DND-41 (cell line): ENCODE results near the gene CHN2.

Source experiments
- ATAC-seq: fragments of 200-7000 bp; cut with Tn5 transposase; 3 replicates; pipeline ENCODE4 v1.9.1; 2021; ENCODE audit warnings: low read depth; ENCODE audit not compliant: insufficient read depth
- DNase-seq: peaks from one replicate; pipeline ENCODE4 v3.0.0-alpha.2; 2020
- H2AFZ ChIP-seq: 2 replicates; pipeline ENCODE4 v1.6.0; 2012; ENCODE audit warnings: low read depth, low read length
- H3K27ac ChIP-seq: 2 replicates; pipeline ENCODE4 v1.5.1; 2012; ENCODE audit warnings: low read length, inconsistent platforms
- H3K27me3 ChIP-seq: fragments of 200-600 bp; sonication (generic); 2 replicates; pipeline ENCODE4 v1.6.0; 2012; ENCODE audit warnings: low read length, mild to moderate bottlenecking, inconsistent platforms; ENCODE audit not compliant: insufficient read depth, poor library complexity
- H3K36me3 ChIP-seq: 2 replicates; pipeline ENCODE4 v1.5.1; 2012; ENCODE audit warnings: low read length, inconsistent platforms; ENCODE audit not compliant: insufficient read depth
- H3K4me1 ChIP-seq: 2 replicates; pipeline ENCODE4 v1.5.1; 2012; ENCODE audit warnings: mild to moderate bottlenecking, low read length; ENCODE audit not compliant: insufficient read depth
- H3K4me2 ChIP-seq: 2 replicates; pipeline ENCODE4 v1.6.0; 2012; ENCODE audit warnings: mild to moderate bottlenecking, moderate library complexity, low read length, inconsistent platforms; ENCODE audit not compliant: insufficient read depth
- H3K4me3 ChIP-seq, 2 experiments: fragments of 200-600 bp in 1 of 2; shearing (Covaris generic) in 1 of 2; 2 replicates each; pipeline ENCODE4 v1.5.1; 2012 to 2016; ENCODE audit warnings: inconsistent platforms in 2 of 2, low read length in 2 of 2, mild to moderate bottlenecking in 2 of 2, low read depth in 1 of 2, moderate library complexity in 1 of 2
- H3K79me2 ChIP-seq: 2 replicates; pipeline ENCODE4 v1.6.0; 2012; ENCODE audit warnings: low read length, inconsistent platforms; ENCODE audit not compliant: insufficient read depth
- H3K9ac ChIP-seq: 2 replicates; pipeline ENCODE4 v1.6.0; 2012; ENCODE audit warnings: low read depth, mild to moderate bottlenecking, inconsistent platforms, low read length, moderate library complexity
- H3K9me3 ChIP-seq: 2 replicates; pipeline ENCODE4 v1.5.1; 2012; ENCODE audit warnings: low read length, moderate library complexity, mild to moderate bottlenecking, inconsistent platforms; ENCODE audit not compliant: insufficient read depth, severe bottlenecking
- H4K20me1 ChIP-seq: 2 replicates; pipeline ENCODE4 v1.6.0; 2012; ENCODE audit warnings: low read length; ENCODE audit not compliant: insufficient read depth
- CTCF ChIP-seq: IDR thresholded peaks from 2 replicates; pipeline ENCODE4 v1.5.1; 2012; ENCODE audit warnings: borderline replicate concordance, low read length, moderate library complexity, mild to moderate bottlenecking; ENCODE audit not compliant: poor library complexity, severe bottlenecking; ENCODE audit errors: extremely low read depth
- EZH2 ChIP-seq: IDR thresholded peaks from 3 replicates; pipeline ENCODE4 v1.6.1; 2012; ENCODE audit warnings: borderline replicate concordance, low read depth, mild to moderate bottlenecking, moderate library complexity, low read length, inconsistent platforms; ENCODE audit not compliant: severe bottlenecking

CHN2 gene

DNA sequence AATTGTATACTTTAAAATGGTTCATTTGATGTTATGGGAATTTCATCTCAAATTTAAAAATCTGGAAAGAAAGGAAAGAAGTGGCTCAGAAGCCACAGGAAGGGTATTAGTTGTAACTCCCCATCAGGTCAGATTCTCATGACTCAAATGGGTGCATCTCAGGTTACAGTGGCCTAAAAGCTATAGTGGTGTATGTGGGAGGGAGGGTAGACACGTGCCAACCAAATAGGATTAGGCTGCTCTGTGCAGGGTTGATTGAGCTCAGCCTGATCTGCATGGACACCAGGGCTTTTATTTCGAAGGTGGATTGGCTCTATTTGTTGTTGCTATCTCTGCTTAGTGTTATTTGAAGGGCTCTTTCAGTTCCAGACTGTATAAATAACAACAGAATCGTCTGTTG lies 247.6 kb downstream of the CHN2 start:
- Histone ChIP-seq H3K4me3 (no peak overlapping the region), H3K27ac (no peak overlapping the region), H3K79me2 (no peaks in the 10 kb centered on the region), H3K9ac (no peak overlapping the region), H3K27me3 (no peaks in the 10 kb centered on the region), H4K20me1 (no peaks in the 10 kb centered on the region), H3K9me3 (no peaks in the 10 kb centered on the region), H3K36me3 (no peaks in the 10 kb centered on the region), H3K4me1 (no peaks in the 10 kb centered on the region), H2AFZ (no peak overlapping the region), H3K4me2 (no peak overlapping the region)
- TF ChIP-seq EZH2: no peak
- TF ChIP-seq CTCF: no peak
- ATAC-seq (no peak), DNase-seq (no peak)

DNA sequence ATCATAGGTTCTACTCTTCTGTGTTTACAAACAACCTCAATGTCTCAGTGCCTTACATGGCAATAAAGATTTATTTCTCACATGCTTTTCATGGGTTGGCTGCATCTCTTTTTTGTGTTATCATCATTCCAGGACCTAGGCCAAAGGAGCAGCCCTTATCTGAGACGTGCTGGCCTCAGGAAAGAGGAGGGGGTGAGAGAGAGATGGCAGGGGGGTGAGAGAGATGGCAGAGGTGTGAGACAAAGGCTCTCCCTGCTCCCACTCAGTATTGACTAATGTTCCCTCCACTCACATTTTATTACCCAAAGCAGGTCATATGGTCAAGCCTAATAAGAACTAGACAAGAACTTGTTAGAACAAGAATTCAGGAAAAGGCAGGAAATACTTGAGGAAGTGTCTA lies 249.0 kb downstream of the CHN2 start:
- Histone ChIP-seq H3K4me1 (no peaks in the 10 kb centered on the region), H2AFZ (no peak overlapping the region), H3K9ac (no peak overlapping the region), H3K9me3 (no peaks in the 10 kb centered on the region), H3K36me3 (no peaks in the 10 kb centered on the region), H4K20me1 (no peaks in the 10 kb centered on the region), H3K27ac (no peak overlapping the region), H3K79me2 (no peaks in the 10 kb centered on the region), H3K27me3 (no peaks in the 10 kb centered on the region), H3K4me2 (no peak overlapping the region), H3K4me3 (no peak overlapping the region)
- TF ChIP-seq EZH2: no peak
- no peak for TF ChIP-seq CTCF
- DNase-seq: no peak
- ATAC-seq: no peak

DNA sequence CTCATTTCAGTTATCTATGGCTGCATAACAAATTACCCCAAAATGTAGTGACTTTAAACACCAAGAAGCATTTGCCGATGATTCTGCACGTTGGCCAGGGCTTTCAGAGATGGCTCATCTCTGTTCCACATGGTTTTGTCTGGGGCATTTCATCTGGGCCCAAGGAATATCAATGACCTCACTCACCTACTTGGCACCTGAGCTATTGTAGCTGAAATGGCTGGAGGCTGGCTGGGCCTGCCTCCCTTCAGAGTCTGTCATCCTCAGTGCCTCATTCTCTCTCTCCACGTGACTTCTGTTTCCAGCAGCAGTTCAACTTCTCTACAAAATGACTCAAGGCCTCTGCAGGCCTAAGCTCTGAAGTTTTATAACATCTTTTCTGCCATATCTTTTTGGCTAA lies 249.7 kb downstream of the CHN2 start:
- Histone ChIP-seq H3K4me3 (no peak overlapping the region), H3K4me2 (no peak overlapping the region), H3K27ac (no peak overlapping the region), H3K9me3 (no peaks in the 10 kb centered on the region), H2AFZ (no peak overlapping the region), H3K9ac (no peak overlapping the region), H3K4me1 (no peaks in the 10 kb centered on the region), H3K27me3 (no peaks in the 10 kb centered on the region), H3K79me2 (no peaks in the 10 kb centered on the region), H3K36me3 (no peaks in the 10 kb centered on the region), H4K20me1 (no peaks in the 10 kb centered on the region)
- TF ChIP-seq EZH2 (no peak), CTCF (no peak)
- ATAC-seq (no peak), DNase-seq (no peak)

GRCh38 chr7:29445736-29446135 lies 251.2 kb downstream of the CHN2 start:
- TF ChIP-seq EZH2 (no peak), CTCF (no peak)
- H4K20me1 ChIP-seq: no peaks in the 10 kb centered on the region
- no peaks in the 10 kb centered on the region for H3K9me3 ChIP-seq
- no peak overlapping the region for H3K4me3 ChIP-seq
- no peak overlapping the region for H3K27ac ChIP-seq
- H3K79me2 ChIP-seq: no peaks in the 10 kb centered on the region
- ATAC-seq (no peak), DNase-seq (no peak)
- H2AFZ ChIP-seq: no peak overlapping the region
- H3K4me1 ChIP-seq: no peaks in the 10 kb centered on the region
- no peaks in the 10 kb centered on the region for H3K27me3 ChIP-seq
- H3K9ac ChIP-seq: no peak overlapping the region
- no peaks in the 10 kb centered on the region for H3K36me3 ChIP-seq
- H3K4me2 ChIP-seq: no peak overlapping the region
